HG02759 (cell line): ENCODE data around the gene ALOX15B.
A peak's percentile ranks its signal among the peaks of the same experiment; 100 is the strongest.

Experiments used
- ATAC-seq: cut with Tn5 transposase; IDR thresholded peaks from one replicate; pipeline ENCODE4 v1.9.1; 2021; ENCODE audit warnings: mild to moderate bottlenecking, moderate library complexity; ENCODE audit not compliant: unreplicated experiment

The ALOX15B gene, protein sequence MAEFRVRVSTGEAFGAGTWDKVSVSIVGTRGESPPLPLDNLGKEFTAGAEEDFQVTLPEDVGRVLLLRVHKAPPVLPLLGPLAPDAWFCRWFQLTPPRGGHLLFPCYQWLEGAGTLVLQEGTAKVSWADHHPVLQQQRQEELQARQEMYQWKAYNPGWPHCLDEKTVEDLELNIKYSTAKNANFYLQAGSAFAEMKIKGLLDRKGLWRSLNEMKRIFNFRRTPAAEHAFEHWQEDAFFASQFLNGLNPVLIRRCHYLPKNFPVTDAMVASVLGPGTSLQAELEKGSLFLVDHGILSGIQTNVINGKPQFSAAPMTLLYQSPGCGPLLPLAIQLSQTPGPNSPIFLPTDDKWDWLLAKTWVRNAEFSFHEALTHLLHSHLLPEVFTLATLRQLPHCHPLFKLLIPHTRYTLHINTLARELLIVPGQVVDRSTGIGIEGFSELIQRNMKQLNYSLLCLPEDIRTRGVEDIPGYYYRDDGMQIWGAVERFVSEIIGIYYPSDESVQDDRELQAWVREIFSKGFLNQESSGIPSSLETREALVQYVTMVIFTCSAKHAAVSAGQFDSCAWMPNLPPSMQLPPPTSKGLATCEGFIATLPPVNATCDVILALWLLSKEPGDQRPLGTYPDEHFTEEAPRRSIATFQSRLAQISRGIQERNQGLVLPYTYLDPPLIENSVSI

GRCh38 chr17:8038954-8039610 lies at the start of gene ALOX15B:
Gene ALOX15B, plus strand, starts transcription at chr17:8039059. Its CDS starts 97 bp downstream, at chr17:8039156.
- no peak for ATAC-seq

DNA sequence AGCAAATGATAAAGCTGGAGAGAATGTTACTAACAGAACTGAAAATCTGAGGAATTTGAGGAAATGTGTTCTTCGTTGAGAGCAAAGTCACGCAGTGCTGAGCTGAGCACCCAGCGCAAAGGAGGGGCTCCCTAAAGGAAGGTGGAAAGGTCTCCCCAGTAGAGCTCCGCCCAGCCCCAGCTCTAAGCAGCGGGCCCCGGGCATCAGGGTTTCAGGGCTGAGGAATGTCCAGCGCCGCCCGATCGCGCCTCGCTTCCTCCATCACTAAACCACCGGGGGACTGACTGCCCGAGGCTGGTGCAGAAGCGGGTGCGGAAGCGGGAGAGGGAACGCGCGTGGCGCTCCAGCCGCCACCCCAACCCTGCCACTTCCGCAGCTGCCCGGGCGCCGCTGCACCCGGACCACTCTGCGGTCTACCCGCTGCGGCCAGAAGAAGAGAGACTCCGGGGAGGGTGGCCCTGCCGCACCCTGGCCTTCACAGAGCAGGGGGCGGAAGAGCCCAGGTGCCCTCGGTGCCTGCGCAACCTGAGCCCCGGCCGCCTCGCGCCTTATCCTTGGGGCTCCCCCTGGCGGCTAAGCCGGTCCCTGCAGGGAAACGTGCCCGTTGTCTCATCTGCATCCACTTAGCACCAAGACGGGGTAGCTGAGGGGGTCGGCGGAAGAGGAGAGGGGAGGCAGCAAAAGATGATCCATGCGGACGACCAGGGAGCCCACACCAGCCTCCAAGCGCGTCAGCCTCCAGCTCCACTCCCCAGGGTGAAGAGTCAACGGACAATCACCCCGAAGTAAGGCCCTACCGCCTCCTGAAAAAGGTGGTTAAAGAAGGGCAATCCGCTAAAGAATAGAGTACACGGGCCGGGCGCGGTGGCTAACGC lies 48.8 kb upstream of the ALOX15B start:
- ATAC-seq = peak; percentile 82

DNA sequence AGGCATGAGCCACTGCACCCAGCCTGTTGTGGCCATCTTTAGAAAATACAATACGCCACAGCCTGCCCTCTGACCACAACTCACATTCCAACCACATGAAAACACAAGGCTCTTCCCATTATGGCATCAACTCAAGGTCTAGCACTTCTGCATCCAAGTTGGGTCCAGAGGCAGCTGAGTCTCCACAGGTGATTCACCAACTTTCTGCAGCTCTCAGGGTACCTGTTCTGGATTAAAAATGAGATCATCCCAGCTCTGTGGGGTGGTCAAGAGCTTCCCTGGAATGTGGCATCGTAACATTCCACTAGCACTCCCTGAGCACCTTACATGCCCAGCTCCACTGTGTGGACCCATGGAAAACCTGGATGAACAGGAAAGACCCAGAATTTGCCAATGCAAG lies 46.3 kb upstream of the ALOX15B start:
- no peak for ATAC-seq

GRCh38 chr17:7992924-7993323 lies 45.9 kb upstream of the ALOX15B start:
- ATAC-seq = no peak

DNA sequence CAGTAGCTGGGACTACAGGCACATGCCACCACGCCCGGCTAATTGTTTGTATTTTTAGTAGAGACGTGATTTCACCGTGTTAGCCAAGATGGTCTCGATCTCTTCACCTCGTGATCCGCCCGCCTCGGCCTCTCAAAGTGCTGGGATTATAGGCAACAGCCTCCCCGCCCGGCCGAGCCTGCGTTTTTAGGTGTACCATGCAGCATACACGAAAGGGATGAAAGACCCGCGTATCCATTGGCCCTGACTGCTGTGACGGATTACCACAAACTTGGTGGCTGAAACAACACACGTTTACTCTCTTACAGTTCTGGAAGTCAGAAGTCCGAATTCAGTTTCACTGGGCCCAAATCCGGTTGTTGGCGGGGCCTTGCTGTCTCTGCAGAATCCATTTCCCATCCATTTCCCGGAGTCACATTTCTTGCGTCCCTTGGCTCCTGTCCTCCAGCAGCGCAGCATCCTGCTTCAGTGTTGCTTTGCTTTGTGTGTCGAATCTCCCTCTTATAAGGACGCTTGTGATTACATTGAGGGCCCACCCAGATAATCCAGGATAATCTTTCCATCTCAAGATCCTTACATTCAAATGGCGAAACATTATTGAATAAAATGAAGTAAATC lies 44.8 kb upstream of the ALOX15B start:
- no peak for ATAC-seq

GRCh38 chr17:7995724-7996123 lies 43.1 kb upstream of the ALOX15B start:
- ATAC-seq = no peak

- no peak for ATAC-seq
Measured at GRCh38 chr17:7997186-7997585, 41.7 kb upstream of the ALOX15B start.

DNA sequence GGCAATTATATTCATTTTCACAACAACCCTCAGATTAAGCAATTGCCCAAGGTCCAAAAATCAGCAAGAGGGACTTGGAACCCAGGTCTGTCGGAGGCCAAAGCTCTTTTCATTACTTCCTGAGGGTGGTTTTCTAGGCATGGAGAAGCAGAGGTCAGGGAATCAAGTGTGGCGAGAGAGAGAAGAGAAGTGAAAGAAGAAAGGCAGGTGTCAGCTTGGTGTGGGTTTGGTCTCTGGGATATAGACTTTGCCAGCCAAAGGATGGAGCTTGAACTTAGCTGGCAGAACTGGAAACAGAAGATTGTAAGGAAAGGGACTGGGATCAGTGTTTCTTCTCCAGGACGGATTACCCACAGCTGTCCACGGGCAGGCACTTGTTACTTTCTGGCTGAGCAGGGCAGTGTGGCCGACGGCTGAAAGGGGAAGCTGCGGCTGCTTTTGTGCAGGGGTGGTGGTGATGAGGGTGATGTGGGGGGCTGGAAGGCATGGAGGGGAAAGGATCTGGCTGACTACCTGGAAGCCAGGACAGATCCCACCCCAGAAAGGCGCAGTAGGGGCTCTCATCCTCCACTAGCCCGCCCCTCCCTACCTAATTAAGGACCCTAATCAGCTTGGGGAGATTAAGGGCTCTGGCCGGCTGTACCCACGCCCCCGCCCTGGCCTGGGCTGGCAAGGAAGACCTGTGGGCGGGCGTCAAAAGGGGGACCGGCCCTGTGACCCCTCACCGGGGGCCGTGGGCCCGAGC lies 36.7 kb upstream of the ALOX15B start, which contains the start of gene GUCY2D:
Gene GUCY2D, plus strand, starts transcription at position 640 of the 745 bp plus-strand sequence. CDS start 433 bp downstream, outside the sequence.
- ATAC-seq = no peak

DNA sequence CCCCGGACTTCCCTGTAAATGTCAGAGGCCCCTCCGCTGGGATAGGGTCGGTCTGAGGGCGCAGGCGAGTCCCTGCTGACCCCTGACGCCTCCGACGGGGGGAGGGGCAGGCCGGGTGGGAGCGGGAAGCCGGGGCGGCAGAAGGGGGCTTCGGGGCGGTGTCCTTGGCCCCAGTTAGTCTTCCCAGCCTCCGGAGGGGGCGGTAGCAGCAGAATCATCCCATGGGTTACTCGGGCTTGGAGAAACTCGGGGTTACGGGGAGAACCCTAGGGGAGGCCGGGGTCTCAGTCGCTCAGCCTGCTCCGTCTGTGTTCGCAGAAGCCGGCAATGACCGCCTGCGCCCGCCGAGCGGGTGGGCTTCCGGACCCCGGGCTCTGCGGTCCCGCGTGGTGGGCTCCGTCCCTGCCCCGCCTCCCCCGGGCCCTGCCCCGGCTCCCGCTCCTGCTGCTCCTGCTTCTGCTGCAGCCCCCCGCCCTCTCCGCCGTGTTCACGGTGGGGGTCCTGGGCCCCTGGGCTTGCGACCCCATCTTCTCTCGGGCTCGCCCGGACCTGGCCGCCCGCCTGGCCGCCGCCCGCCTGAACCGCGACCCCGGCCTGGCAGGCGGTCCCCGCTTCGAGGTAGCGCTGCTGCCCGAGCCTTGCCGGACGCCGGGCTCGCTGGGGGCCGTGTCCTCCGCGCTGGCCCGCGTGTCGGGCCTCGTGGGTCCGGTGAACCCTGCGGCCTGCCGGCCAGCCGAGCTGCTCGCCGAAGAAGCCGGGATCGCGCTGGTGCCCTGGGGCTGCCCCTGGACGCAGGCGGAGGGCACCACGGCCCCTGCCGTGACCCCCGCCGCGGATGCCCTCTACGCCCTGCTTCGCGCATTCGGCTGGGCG lies 35.9 kb upstream of the ALOX15B start:
- ATAC-seq = no peak

- no peak for ATAC-seq
Measured at GRCh38 chr17:8003594-8004181, 35.2 kb upstream of the ALOX15B start.

DNA sequence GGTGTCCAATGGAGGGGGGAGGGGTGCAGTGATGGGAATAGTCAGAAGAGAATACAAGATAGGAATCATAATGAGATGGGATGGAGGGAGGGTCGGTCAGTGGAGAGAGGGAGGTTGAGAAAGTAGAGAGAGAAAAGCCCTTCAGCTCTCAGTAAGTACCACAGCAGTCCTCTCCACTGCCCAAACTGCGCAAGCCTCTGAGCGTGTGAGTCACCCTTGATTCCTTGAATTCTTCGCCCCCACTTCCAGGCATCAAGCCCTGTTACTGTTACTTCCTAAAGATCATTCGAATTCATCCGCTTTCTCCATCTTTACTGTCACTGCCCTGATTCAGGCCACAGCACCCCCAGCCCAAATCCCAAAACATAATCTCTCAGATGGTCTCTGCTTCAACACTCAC lies 34.0 kb upstream of the ALOX15B start:
- no peak for ATAC-seq

- ATAC-seq = no peak
Measured at GRCh38 chr17:8005357-8005756, 33.5 kb upstream of the ALOX15B start.

DNA sequence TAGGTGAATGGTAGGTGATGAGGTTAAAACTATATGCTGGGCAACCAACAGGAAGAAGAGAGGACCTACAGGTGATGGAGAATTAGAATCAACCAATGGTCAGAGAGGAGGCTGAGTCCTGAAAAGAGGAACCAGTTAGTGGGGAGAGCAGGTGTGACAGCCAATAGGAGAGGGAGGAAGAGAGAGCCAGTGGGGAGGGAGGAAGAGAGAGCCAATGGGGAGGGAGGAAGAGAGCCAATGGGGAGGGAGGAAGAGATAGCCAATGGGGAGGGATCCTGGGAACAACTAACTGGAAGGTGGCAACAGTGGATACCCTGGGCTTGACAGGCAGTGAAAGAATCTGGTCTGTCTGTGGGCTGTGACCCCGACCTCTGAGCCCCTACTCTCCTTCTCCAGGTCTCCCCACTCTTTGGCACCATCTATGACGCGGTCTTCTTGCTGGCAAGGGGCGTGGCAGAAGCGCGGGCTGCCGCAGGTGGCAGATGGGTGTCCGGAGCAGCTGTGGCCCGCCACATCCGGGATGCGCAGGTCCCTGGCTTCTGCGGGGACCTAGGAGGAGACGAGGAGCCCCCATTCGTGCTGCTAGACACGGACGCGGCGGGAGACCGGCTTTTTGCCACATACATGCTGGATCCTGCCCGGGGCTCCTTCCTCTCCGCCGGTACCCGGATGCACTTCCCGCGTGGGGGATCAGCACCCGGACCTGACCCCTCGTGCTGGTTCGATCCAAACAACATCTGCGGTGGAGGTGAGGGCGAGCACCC lies 32.7 kb upstream of the ALOX15B start:
- no peak for ATAC-seq

DNA sequence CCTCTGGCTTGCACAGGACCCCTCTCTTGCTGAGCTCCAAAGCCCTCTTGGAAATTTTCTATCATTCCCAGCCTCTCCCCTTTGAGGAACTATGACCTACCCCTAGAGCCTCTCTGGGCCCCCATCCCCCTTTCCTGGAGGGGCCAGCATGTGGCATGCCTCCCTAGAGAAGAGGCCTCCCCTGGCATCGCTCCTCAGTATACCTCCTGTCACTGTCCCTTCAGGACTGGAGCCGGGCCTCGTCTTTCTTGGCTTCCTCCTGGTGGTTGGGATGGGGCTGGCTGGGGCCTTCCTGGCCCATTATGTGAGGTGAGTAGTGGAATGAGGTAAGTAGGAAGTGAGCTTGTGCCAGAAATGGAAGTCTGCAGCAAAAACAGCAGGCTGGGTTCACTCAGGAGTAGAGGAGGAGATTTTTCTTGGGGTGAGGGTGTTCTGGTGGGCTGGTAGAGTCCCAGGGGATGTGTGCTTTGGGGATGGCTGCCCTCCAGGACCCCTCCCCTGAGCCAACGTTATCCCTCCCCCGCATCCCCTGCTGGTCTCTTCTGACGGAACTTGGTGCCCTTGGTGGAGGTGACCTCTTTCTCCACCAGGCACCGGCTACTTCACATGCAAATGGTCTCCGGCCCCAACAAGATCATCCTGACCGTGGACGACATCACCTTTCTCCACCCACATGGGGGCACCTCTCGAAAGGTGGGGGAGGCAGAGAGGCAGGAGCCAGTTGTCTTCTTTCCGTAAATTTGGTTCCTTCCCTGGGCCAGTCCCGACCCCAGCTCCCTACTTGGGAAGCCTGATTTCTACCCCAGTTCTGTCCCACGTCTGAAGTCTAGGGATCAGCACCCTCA lies 31.8 kb upstream of the ALOX15B start:
- no peak for ATAC-seq

GRCh38 chr17:8007836-8008235 lies 31.0 kb upstream of the ALOX15B start:
- ATAC-seq = no peak

DNA sequence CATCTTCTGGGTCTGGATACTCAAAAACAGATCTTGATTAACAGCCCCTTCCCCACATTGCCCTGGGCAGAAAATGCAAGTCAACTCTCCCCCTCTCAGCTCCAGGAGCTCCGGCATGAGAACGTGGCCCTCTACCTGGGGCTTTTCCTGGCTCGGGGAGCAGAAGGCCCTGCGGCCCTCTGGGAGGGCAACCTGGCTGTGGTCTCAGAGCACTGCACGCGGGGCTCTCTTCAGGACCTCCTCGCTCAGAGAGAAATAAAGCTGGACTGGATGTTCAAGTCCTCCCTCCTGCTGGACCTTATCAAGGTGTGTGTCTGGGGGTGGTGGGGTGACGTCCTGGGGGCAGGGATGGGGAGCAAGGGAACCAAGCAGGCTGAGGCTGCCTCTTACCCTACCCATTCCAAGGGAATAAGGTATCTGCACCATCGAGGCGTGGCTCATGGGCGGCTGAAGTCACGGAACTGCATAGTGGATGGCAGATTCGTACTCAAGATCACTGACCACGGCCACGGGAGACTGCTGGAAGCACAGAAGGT lies 26.7 kb upstream of the ALOX15B start:
- ATAC-seq = no peak
